ENCODE measurements around the gene WDR86. TPM values are rescaled to one million over a fixed set of nuclear protein-coding genes. Genes with fewer than 3 reads are reported as not detected.

The WDR86 gene
- total RNA-seq, 2 experiments from 2014 or later: 0.25 TPM

DNA sequence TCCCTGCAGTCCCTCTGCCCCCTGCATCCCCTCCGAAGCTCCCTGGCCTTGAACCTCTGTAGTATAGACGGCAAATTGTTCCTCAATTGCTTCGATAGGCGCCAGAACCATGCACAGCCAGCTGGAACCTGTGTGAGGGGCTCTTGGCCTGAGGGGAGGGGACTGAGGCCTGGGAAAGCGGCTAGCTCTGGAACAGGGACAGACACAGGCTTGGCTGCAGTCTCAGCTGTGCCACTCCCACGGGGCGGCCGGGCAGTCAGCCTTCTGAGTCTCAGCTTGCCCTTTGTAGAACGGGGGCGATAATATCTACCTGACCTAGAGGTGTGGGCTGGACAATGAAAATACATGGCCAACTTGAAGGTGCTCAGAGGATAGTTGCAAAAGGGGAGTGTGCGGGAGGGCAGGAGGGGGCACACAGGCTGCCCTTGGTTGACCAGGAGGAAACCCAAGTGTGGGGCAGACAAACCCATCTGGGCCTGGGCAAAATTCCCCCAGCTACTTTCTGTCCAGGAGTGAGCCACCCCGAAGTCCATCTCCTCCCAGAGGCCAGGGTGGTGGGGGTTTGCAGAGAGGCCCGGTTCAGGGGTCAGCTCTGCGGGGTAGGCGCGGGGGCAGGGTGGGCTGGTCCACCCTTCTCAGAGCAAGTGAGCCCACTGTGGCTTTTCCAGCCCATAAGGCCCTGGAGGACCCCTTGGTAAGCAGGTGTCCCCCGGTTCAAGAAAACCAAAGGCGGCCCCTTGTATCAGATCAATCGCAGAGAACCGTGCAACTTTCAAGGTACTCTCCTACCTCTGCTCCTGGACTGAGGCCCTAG is 25.5 kb upstream of the WDR86 start:
- H3K36me3 Mint-ChIP-seq (ENCODE audit: low read depth): no peaks in the 10 kb centered on the region
- ChIA-PET POLR2A (interaction anchor here (1.0 kb wide), 1 partner anchor 10 kb away, joined by 3 read pairs; no protein-coding TSS in a partner anchor), CTCF (interaction anchor here (1.5 to 6.8 kb wide), 2 partner anchors 13 to 21 kb away, joined by 3 to 51 read pairs; no protein-coding TSS in a partner anchor)
- intact Hi-C loops (cut with micrococcal nuclease): no loop called here
- H3K27me3 Mint-ChIP-seq: no peaks in the 10 kb centered on the region
- H3K4me3 Mint-ChIP-seq: no peak overlapping the region
- H3K27ac Mint-ChIP-seq: no peak overlapping the region
- H3K4me1 Mint-ChIP-seq (ENCODE audit: low read depth): peaks cover 32% of the 10 kb centered on the region
- H3K9me3 Mint-ChIP-seq: no peaks in the 10 kb centered on the region
- TF ChIP-seq, protein P1, sequence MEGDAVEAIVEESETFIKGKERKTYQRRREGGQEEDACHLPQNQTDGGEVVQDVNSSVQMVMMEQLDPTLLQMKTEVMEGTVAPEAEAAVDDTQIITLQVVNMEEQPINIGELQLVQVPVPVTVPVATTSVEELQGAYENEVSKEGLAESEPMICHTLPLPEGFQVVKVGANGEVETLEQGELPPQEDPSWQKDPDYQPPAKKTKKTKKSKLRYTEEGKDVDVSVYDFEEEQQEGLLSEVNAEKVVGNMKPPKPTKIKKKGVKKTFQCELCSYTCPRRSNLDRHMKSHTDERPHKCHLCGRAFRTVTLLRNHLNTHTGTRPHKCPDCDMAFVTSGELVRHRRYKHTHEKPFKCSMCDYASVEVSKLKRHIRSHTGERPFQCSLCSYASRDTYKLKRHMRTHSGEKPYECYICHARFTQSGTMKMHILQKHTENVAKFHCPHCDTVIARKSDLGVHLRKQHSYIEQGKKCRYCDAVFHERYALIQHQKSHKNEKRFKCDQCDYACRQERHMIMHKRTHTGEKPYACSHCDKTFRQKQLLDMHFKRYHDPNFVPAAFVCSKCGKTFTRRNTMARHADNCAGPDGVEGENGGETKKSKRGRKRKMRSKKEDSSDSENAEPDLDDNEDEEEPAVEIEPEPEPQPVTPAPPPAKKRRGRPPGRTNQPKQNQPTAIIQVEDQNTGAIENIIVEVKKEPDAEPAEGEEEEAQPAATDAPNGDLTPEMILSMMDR (IDR thresholded peaks at IDR 0.05): no peak
- DNase-seq (no peak), ATAC-seq (no peak)

DNA sequence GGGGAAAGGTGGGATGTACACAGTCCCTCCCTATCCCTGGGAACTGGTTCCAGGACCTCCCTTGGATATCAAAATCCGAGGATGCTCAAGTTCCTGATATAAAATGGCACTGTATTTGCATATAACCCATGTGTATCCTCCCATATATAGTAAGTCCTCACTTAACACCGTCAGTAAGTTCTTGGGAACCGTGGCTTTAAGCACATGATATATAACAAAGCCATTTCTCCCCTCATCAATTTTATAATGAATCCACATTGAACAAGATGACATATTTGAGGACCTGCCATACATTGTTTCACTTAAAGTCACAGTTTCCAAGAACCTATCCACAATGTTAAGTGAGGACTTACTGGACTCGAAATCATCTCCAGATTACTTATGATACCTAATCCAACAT is 24.7 kb upstream of the WDR86 start:
- intact Hi-C loops (cut with micrococcal nuclease): no loop called here
- H3K36me3 Mint-ChIP-seq (ENCODE audit: low read depth): no peaks in the 10 kb centered on the region
- ChIA-PET POLR2A (interaction anchor here (1.0 kb wide), 1 partner anchor 10 kb away, joined by 3 read pairs; no protein-coding TSS in a partner anchor), CTCF (interaction anchor here (1.0 to 6.8 kb wide), 3 partner anchors 10 to 123 kb away, joined by 3 to 51 read pairs (median 6); no protein-coding TSS in a partner anchor)
- H3K27me3 Mint-ChIP-seq: no peaks in the 10 kb centered on the region
- TF ChIP-seq, protein P1 (IDR thresholded peaks at IDR 0.05): no peak
- no peak overlapping the region for H3K27ac Mint-ChIP-seq
- ATAC-seq (no peak), DNase-seq (no peak)
- H3K4me1 Mint-ChIP-seq (ENCODE audit: low read depth): peaks cover 36% of the 10 kb centered on the region
- no peak overlapping the region for H3K4me3 Mint-ChIP-seq
- H3K9me3 Mint-ChIP-seq: no peaks in the 10 kb centered on the region

DNA sequence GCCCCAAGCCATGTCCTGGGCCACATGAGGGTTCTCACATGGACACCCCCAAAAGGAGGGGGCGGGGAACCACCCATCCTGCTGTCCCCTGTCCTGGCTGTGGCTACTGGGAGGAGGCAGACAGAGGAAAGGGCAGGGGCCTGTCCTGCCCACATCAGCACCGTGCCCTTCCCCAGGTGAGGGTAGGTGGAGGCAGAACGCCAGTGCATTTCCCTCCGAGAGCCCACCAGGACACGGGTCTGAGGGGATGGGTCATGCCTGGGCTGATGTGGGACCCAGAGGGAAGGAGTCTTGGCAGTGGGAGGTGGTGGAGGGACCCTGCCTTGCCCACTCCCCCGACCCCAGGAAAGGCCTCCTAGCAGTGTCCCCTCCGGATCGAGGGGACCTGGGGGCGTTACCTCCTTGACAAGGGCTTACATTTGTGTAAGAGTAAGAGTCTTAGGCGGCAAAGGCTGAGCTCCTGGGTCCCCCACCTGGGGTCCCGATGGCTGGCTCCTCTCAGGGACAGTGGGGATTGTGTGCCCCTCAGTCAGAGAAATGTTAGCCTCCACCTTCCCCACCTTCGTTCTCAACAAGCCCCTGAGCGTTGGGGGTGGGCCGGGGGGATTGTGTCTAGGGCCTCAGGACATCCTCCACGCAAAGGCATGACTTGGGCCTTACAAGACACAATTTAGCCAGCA is 24.0 kb upstream of the WDR86 start:
- no peak for ATAC-seq
- no peak overlapping the region for H3K4me3 Mint-ChIP-seq

DNA sequence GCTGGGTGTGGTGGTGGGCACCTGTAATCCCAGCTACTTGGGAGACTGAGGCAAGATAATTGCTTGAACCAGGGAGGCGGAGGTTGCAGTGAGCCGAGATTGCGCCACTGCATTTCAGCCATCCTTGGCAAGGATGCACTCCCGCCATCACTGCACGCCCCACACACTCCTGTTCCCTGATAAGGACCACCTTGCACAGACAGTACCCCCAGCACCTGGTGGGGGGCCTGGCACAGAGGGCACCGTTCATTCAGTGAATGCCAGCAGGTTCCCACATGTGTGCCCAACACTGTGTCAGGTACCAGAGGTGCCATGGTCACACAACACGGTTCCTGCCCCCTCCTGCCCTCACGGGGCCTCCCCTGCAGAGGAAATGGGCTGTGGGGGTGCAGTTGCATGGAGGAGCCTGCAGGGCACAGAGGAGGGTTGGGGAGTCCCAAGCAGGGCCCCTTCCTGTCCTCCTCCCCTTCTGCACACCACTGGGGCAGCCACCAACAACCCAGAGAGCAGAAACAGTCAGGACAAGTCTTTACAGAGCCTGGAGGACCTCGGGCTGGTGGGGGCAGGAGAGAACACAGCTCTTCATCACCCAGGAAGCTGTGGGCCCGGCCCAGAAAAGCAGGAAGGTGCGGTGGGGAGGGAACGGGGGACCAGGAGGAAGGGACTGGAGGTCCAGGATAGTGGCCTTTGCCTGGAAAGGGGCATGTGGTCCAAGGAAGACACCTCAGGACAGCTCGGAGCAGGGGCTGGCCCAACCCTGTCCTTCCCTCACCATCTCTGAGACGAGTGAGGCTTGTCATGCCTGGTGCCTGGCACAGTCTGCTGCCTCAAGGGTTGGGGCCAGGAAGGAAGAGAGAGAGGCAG is 23.1 kb upstream of the WDR86 start:
- H3K9me3 Mint-ChIP-seq: no peaks in the 10 kb centered on the region
- peak; percentile 96 for ATAC-seq
- ChIA-PET POLR2A (interaction anchor here (0.9 kb wide), 1 partner anchor 22 kb away, joined by 3 read pairs; no protein-coding TSS in a partner anchor), CTCF (interaction anchor here (1.8 to 6.8 kb wide), 3 partner anchors 11 to 64 kb away, joined by 6 to 51 read pairs (median 9); no protein-coding TSS in a partner anchor)
- H3K4me3 Mint-ChIP-seq: peak overlapping the region; percentile 43
- peak; percentile 88 for DNase-seq
- peak overlapping the region; percentile 84 for H3K27ac Mint-ChIP-seq
- H3K4me1 Mint-ChIP-seq (ENCODE audit: low read depth): peaks cover 44% of the 10 kb centered on the region
- intact Hi-C loops (cut with micrococcal nuclease): no loop called here
- H3K27me3 Mint-ChIP-seq: no peaks in the 10 kb centered on the region
- no peaks in the 10 kb centered on the region for H3K36me3 Mint-ChIP-seq (ENCODE audit: low read depth)
- TF ChIP-seq, protein P1 (IDR thresholded peaks at IDR 0.05): peak; percentile 69

More for the DNA sequence above, 24.0 kb upstream of the WDR86 start:
- POLR2A ChIA-PET: no interaction called here
- Mint-ChIP-seq H3K27ac (peak overlapping the region; percentile 84), H3K9me3 (no peaks in the 10 kb centered on the region), H3K36me3 (ENCODE audit: low read depth) (no peaks in the 10 kb centered on the region), H3K27me3 (no peaks in the 10 kb centered on the region), H3K4me1 (ENCODE audit: low read depth) (peaks cover 37% of the 10 kb centered on the region)
- CTCF ChIA-PET: interaction anchor here (1.0 to 6.8 kb wide), 4 partner anchors 10 to 122 kb away, joined by 3 to 51 read pairs (median 8); no protein-coding TSS in a partner anchor
- intact Hi-C loops (cut with micrococcal nuclease): no loop called here
- no peak for DNase-seq
- TF ChIP-seq, protein P1 (IDR thresholded peaks at IDR 0.05): no peak

All from activated CD8-positive, alpha-beta T cell treated with anti-CD3 and anti-CD28 coated beads for 36 hours (primary cell).